PC-3 (cell line): ENCODE results near the gene DNM3. TPM values are rescaled to one million over a fixed set of nuclear protein-coding genes. Genes with fewer than 3 reads are reported as not detected.

Experiments used
- ATAC-seq: fragments of 200-7000 bp; cut with Tn5 transposase; 2 replicates; pipeline ENCODE4 v1.9.1; 2020; ENCODE audit warnings: mild to moderate bottlenecking, moderate library complexity
- BruUV-seq: library from RNA; stranded (reverse); fragments of 400-500 nt; replicated peaks from 2 replicates; lab custom pipeline; 2021; lab: Mats Ljungman, UMichigan
- CTCF ChIA-PET: fragments of 300-600 bp; sonication (Branson Sonifier 250); formaldehyde crosslinking; loops from one replicate; lab custom pipeline; 2022; ENCODE audit warnings: antibody characterized with exemption; lab: Charles Lee
- POLR2A ChIA-PET: fragments of 300-600 bp; sonication (Branson Sonifier 250); formaldehyde crosslinking; loops from one replicate; lab custom pipeline; 2022; ENCODE audit warnings: antibody characterized with exemption; ENCODE audit not compliant: unreplicated experiment; lab: Charles Lee
- DNase-seq: peaks from one replicate; pipeline ENCODE4 v3.0.0-alpha.2; 2015
- H2AFZ ChIP-seq: fragments of 300-600 bp; sonication (generic); 2 replicates; pipeline ENCODE4 v1.6.0; 2016; ENCODE audit warnings: antibody characterized with exemption, low read length
- H3F3A ChIP-seq: fragments of 300-600 bp; sonication (generic); one replicate; pipeline ENCODE4 v1.6.0; 2017; ENCODE audit warnings: antibody characterized with exemption, low read length, control low read depth, mild to moderate bottlenecking; ENCODE audit not compliant: unreplicated experiment
- H3K27ac ChIP-seq: fragments of 300-600 bp; sonication (generic); 2 replicates; pipeline ENCODE4 v1.5.1; 2016; ENCODE audit warnings: mild to moderate bottlenecking, low read length
- H3K27me3 ChIP-seq: fragments of 300-600 bp; sonication (generic); 2 replicates; pipeline ENCODE4 v1.6.1; 2016; ENCODE audit warnings: low read length, mixed read lengths
- H3K36me3 ChIP-seq: fragments of 300-600 bp; sonication (generic); 2 replicates; pipeline ENCODE4 v1.6.1; 2016; ENCODE audit warnings: low read depth, mixed run types, low read length, mixed read lengths
- H3K4me1 ChIP-seq: fragments of 300-600 bp; sonication (generic); 2 replicates; pipeline ENCODE4 v1.5.1; 2016; ENCODE audit warnings: low read length; ENCODE audit not compliant: insufficient read depth
- H3K4me2 ChIP-seq: fragments of 300-600 bp; sonication (generic); 2 replicates; pipeline ENCODE4 v1.6.0; 2016; ENCODE audit warnings: low read length
- H3K4me3 ChIP-seq: fragments of 300-600 bp; sonication (generic); 2 replicates; pipeline ENCODE4 v1.5.1; 2016; ENCODE audit warnings: mild to moderate bottlenecking, low read length, mixed read lengths
- H3K79me2 ChIP-seq: fragments of 300-600 bp; sonication (generic); 2 replicates; pipeline ENCODE4 v1.6.1; 2017; ENCODE audit warnings: low read length, mixed read lengths
- H3K9ac ChIP-seq: fragments of 300-600 bp; sonication (generic); 2 replicates; pipeline ENCODE4 v1.6.0; 2016; ENCODE audit warnings: mild to moderate bottlenecking, low read length
- H3K9me2 ChIP-seq: fragments of 300-600 bp; sonication (generic); replicated peaks from 2 replicates; pipeline ENCODE4 v1.6.1; 2016; ENCODE audit warnings: mixed run types, low read length, mixed read lengths
- H3K9me3 ChIP-seq: fragments of 300-600 bp; sonication (generic); 2 replicates; pipeline ENCODE4 v1.6.1; 2016; ENCODE audit warnings: low read length, mixed read lengths
- H4K20me1 ChIP-seq: fragments of 300-600 bp; sonication (generic); 2 replicates; pipeline ENCODE4 v1.6.1; 2016; ENCODE audit warnings: low read length, mixed read lengths
- CTCF ChIP-seq: fragments of 300-600 bp; sonication (generic); conservative IDR thresholded peaks from 2 replicates; pipeline ENCODE4 v1.5.1; 2017; ENCODE audit warnings: antibody characterized with exemption, low read depth, mild to moderate bottlenecking, low read length
- EZH2 ChIP-seq: fragments of 300-600 bp; sonication (generic); IDR thresholded peaks from one replicate; pipeline ENCODE4 v1.6.1; 2017; ENCODE audit warnings: antibody characterized with exemption, mild to moderate bottlenecking, low read length; ENCODE audit not compliant: unreplicated experiment
- EZH2phosphoT487 ChIP-seq: fragments of 300-600 bp; sonication (generic); IDR thresholded peaks from 2 replicates; pipeline ENCODE4 v1.6.1; 2018; ENCODE audit warnings: mild to moderate bottlenecking, antibody characterized with exemption, low read length, borderline replicate concordance
- intact Hi-C: fragments of 100-400 bp; cut with micrococcal nuclease; formaldehyde crosslinking; loops from 2 replicates; pipeline ENCODE4 v1.9.0; 2023
- total RNA-seq: library from RNA; depleted of rRNA; stranded (reverse); fragments of >200 nt; gene quantifications from 2 replicates; pipeline ENCODE4 v1.2.3, GENCODE V29; 2014

DNM3 gene
- total RNA-seq, 1 experiment from 2014 or later, result 0.98 TPM

DNA sequence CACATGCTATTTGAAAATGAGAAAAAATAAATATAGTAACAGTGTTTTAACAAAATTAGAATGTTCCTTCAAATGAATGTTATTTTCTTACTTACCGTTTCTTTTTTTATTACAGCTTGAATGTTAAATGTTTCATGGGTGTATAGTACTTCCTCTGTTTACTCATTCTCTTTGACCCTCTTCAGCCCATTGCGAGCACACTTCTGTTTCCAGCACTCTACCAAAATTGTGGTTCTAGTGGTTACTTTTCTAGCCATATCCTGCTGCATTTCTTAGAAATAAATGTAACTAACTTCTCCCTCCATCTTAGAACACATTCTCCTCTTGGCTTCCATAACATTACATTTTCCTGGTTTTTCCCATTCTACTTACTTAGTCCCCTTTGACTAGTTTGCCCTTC, 389.2 kb downstream of the DNM3 start:
- intact Hi-C loops, result no loop called here
- no TSS peak for BruUV-seq
- DNase-seq, result no peak
- Histone ChIP-seq H3K4me2 (no peak overlapping the region), H3K9me2 (no peaks in the 10 kb centered on the region), H3K9ac (no peak overlapping the region), H3K4me1 (no peaks in the 10 kb centered on the region), H3K27me3 (no peaks in the 10 kb centered on the region), H3K9me3 (no peaks in the 10 kb centered on the region), H4K20me1 (no peaks in the 10 kb centered on the region), H3K4me3 (no peak overlapping the region), H3F3A (no peaks in the 10 kb centered on the region), H3K79me2 (no peaks in the 10 kb centered on the region), H2AFZ (no peak overlapping the region), H3K27ac (no peak overlapping the region), H3K36me3 (no peaks in the 10 kb centered on the region)
- no peak for ATAC-seq
- ChIA-PET POLR2A (no interaction called here), CTCF (no interaction called here)
- TF ChIP-seq EZH2phosphoT487 (no peak), EZH2 (no peak), CTCF (no peak)

- Histone ChIP-seq H3F3A (no peaks in the 10 kb centered on the region), H2AFZ (no peak overlapping the region), H3K9me2 (no peaks in the 10 kb centered on the region), H3K36me3 (no peaks in the 10 kb centered on the region), H3K4me2 (no peak overlapping the region), H3K27me3 (no peaks in the 10 kb centered on the region), H3K79me2 (no peaks in the 10 kb centered on the region), H3K4me3 (no peak overlapping the region), H3K9ac (no peak overlapping the region), H4K20me1 (no peaks in the 10 kb centered on the region), H3K4me1 (no peaks in the 10 kb centered on the region), H3K27ac (no peak overlapping the region), H3K9me3 (no peaks in the 10 kb centered on the region)
- DNase-seq, result no peak
- no peak for ATAC-seq
- TF ChIP-seq CTCF (no peak), EZH2phosphoT487 (no peak), EZH2 (no peak)
- BruUV-seq, result no TSS peak
- POLR2A ChIA-PET, result no interaction called here
- CTCF ChIA-PET, result no interaction called here
- intact Hi-C loops, result no loop called here
Observed at GRCh38 chr1:172236958-172237357, 395.7 kb downstream of the DNM3 start.

DNA sequence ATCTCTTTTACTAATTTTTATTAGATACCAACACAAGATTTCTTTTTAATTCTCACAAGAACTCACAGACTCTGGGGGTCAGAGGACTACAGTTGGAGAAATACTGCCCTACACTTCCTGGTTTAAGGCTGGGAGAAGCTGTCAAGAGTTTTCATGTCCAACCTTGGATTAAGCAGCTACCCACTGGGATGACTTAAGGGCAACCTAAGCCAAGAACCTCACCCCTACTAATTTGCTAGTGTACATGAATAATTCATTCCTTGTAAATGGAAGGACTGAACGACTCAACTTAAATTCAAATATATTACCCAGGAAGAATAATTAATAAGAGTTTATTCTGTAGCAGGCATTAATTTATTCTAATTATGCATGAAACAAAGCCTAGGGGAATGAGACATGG, 396.9 kb downstream of the DNM3 start:
- ATAC-seq, result no peak
- BruUV-seq, result no TSS peak
- H3K27me3 ChIP-seq, result no peaks in the 10 kb centered on the region
- no peaks in the 10 kb centered on the region for H3K9me2 ChIP-seq
- ChIA-PET CTCF (no interaction called here), POLR2A (no interaction called here)
- H3K9me3 ChIP-seq, result no peaks in the 10 kb centered on the region
- H3K36me3 ChIP-seq, result no peaks in the 10 kb centered on the region
- H3K9ac ChIP-seq, result no peak overlapping the region
- H3K4me2 ChIP-seq, result no peak overlapping the region
- no peak for DNase-seq
- no peaks in the 10 kb centered on the region for H3K4me1 ChIP-seq
- H3K27ac ChIP-seq, result no peak overlapping the region
- intact Hi-C loops, result no loop called here
- no peak overlapping the region for H3K4me3 ChIP-seq
- TF ChIP-seq CTCF, result no peak
- no peak for TF ChIP-seq EZH2
- no peak for TF ChIP-seq EZH2phosphoT487
- H4K20me1 ChIP-seq, result no peaks in the 10 kb centered on the region
- no peaks in the 10 kb centered on the region for H3K79me2 ChIP-seq
- no peaks in the 10 kb centered on the region for H3F3A ChIP-seq
- H2AFZ ChIP-seq, result no peak overlapping the region
